ENCODE measurements around the gene ARHGAP24.

- TF ChIP-seq, protein P1, sequence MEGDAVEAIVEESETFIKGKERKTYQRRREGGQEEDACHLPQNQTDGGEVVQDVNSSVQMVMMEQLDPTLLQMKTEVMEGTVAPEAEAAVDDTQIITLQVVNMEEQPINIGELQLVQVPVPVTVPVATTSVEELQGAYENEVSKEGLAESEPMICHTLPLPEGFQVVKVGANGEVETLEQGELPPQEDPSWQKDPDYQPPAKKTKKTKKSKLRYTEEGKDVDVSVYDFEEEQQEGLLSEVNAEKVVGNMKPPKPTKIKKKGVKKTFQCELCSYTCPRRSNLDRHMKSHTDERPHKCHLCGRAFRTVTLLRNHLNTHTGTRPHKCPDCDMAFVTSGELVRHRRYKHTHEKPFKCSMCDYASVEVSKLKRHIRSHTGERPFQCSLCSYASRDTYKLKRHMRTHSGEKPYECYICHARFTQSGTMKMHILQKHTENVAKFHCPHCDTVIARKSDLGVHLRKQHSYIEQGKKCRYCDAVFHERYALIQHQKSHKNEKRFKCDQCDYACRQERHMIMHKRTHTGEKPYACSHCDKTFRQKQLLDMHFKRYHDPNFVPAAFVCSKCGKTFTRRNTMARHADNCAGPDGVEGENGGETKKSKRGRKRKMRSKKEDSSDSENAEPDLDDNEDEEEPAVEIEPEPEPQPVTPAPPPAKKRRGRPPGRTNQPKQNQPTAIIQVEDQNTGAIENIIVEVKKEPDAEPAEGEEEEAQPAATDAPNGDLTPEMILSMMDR (IDR thresholded peaks at IDR 0.05), result no peak
- TF ChIP-seq POLR2A (IDR thresholded peaks at IDR 0.05), result no peak
Measured at GRCh38 chr4:85831647-85832046, 356.7 kb downstream of the ARHGAP24 start.

All from right lobe of liver (tissue), 4 donors.